Type B pancreatic cell (in vitro differentiated cells): ENCODE measurements around the gene SAPCD1. TPM values are rescaled to one million over a fixed set of nuclear protein-coding genes. Genes with fewer than 3 reads are reported as not detected.
A peak's percentile ranks its signal among the peaks of the same experiment; 100 is the strongest.

Experiments used
- DNase-seq: peaks from one replicate; pipeline ENCODE4 v3.0.0; 2021; ENCODE audit warnings: mixed read lengths; ENCODE audit not compliant: unreplicated experiment; ENCODE audit errors: extremely low spot score
- H3K27ac Mint-ChIP-seq: 2 replicates; pipeline ENCODE4 v1.8.0; 2021; ENCODE audit warnings: mild to moderate bottlenecking, mixed read lengths
- H3K27me3 Mint-ChIP-seq: 2 replicates; pipeline ENCODE4 v1.8.0; 2021; ENCODE audit warnings: mixed read lengths
- H3K36me3 Mint-ChIP-seq: 2 replicates; pipeline ENCODE4 v1.8.0; 2021; ENCODE audit warnings: mixed read lengths
- H3K4me1 Mint-ChIP-seq: one replicate; pipeline ENCODE4 v1.8.0; 2021; ENCODE audit warnings: mixed read lengths; ENCODE audit not compliant: unreplicated experiment
- H3K4me3 Mint-ChIP-seq: 2 replicates; pipeline ENCODE4 v1.8.0; 2021; ENCODE audit warnings: mild to moderate bottlenecking, mixed read lengths
- H3K9me3 Mint-ChIP-seq: 2 replicates; pipeline ENCODE4 v1.8.0; 2021; ENCODE audit warnings: mixed read lengths
- total RNA-seq: library from RNA; stranded (reverse); gene quantifications from 2 replicates; pipeline ENCODE4 v1.2.1, GENCODE V29; 2021; ENCODE audit warnings: low replicate concordance
- TF ChIP-seq, protein P1 (sequence below): fragments of 200-600 bp; sonication (generic); conservative IDR thresholded peaks from 2 replicates; pipeline ENCODE4 v1.5.0; 2021; ENCODE audit warnings: antibody characterized with exemption, mild to moderate bottlenecking

The SAPCD1 gene
- total RNA-seq, 1 donor from 2014 or later = 8.9 TPM

DNA sequence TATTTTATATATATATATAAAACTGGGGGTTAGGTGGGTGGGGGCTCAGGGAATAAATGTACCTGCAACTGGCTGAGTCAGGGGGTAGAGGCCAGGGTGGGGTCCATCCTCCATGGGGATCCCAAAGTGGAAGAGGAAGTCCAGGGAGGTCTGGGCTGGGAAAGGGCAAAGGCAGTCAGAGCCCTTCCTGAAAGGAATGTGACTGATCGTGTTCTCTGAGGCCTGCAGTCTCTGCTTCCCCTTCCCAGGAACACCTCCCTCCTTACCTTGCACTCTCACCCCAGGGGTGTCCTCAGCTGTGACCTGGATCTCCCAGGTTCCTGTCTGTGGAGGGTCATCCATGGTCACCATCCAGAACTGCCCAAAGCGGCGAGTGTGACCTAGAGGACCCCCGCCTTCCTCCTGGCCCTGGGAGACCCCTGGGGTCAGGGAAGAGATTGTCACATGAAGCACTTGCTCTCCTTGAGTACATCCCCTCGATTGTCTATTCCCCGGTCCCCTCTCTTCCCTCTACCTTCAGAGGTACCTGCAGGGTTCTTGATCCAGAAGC is 4.7 kb downstream of the SAPCD1 start:
- H3K27me3 Mint-ChIP-seq = no peaks in the 10 kb centered on the region
- no peak overlapping the region for H3K27ac Mint-ChIP-seq
- no peaks in the 10 kb centered on the region for H3K9me3 Mint-ChIP-seq
- no peak for DNase-seq
- H3K4me3 Mint-ChIP-seq = no peak overlapping the region
- peaks cover 10% of the 10 kb centered on the region for H3K36me3 Mint-ChIP-seq
- TF ChIP-seq, protein P1, sequence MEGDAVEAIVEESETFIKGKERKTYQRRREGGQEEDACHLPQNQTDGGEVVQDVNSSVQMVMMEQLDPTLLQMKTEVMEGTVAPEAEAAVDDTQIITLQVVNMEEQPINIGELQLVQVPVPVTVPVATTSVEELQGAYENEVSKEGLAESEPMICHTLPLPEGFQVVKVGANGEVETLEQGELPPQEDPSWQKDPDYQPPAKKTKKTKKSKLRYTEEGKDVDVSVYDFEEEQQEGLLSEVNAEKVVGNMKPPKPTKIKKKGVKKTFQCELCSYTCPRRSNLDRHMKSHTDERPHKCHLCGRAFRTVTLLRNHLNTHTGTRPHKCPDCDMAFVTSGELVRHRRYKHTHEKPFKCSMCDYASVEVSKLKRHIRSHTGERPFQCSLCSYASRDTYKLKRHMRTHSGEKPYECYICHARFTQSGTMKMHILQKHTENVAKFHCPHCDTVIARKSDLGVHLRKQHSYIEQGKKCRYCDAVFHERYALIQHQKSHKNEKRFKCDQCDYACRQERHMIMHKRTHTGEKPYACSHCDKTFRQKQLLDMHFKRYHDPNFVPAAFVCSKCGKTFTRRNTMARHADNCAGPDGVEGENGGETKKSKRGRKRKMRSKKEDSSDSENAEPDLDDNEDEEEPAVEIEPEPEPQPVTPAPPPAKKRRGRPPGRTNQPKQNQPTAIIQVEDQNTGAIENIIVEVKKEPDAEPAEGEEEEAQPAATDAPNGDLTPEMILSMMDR = no peak
- H3K4me1 Mint-ChIP-seq = peaks cover 16% of the 10 kb centered on the region

DNA sequence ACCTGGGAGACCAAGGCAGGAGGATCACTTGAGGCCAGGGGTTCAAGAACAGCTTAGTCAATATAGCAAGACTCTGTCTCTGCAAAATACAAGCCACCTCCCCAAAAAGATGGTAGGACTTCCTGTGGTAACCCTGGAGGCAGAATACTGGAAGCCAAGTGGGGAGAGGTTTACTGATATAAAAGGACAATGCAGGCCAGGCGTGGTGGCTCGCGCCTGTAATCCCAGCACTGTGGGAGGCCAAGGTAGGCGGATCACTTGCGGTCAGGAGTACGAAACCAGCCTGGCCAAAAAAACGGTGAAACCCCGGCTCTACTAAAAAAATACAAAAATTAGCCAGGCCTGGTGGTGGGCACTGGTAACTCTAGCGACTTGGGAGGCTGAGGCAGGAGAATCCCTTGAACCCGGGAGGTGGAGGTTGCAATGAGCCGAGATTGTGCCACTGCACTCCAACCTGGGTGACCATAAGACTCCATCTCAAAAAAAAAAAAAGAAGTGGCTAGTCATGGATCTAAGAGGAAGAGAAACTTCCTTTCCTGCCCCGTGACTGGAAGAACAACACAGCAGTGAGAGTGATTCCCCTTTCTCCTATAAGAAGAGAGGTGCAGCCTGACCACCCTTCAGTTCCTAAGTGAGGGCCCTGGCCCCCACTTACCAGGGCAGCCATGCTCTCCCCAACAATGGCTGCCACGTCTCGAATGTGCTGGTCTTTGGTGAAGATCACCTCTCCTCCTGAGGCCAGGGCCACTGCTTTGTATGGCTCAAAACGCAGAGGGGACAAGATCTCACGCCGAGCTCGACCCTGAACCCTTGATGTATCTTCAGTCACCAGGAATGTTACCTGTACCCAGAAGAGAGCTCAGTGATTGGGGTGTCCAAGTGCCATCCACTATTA is 6.2 kb downstream of the SAPCD1 start:
- TF ChIP-seq, protein P1 = no peak
- peaks cover 5% of the 10 kb centered on the region for H3K36me3 Mint-ChIP-seq
- H3K4me3 Mint-ChIP-seq = no peak overlapping the region
- H3K9me3 Mint-ChIP-seq = no peaks in the 10 kb centered on the region
- no peaks in the 10 kb centered on the region for H3K27me3 Mint-ChIP-seq
- no peak for DNase-seq
- no peak overlapping the region for H3K27ac Mint-ChIP-seq
- H3K4me1 Mint-ChIP-seq = peaks cover 10% of the 10 kb centered on the region

DNA sequence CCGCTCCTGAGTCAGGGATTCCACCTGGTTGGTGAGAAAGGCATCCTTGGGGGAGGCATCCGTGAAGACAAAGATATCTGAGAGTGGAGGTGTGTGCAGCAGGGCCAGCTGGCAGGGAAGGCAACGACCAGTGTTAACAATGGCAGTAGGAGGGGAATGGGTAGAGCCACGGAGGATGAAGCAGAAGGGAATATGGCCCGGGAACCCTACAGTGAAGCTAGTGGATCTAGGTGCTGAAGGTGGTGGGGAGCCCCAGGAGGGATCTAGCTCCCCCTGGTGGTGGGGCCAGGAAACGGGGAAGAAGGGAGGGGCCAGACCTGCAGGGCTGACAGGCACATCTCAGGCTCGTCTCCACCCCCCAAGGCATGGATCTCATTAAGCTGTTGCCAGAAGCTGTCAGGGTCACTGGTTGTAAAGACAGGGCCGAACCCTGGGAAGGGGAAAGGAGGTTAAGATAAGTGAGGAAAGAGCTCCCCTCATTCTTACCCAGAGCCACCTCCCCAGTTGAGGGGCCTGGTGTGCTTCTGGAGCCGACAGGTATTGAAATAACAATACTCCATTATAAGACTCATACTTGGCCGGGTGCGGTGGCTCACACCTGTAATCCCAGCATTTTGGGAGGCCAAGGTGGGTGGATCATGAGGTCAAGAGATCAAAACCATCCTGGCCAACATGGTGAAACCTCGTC is 7.4 kb downstream of the SAPCD1 start:
- Mint-ChIP-seq H3K36me3 (no peaks in the 10 kb centered on the region), H3K27me3 (no peaks in the 10 kb centered on the region), H3K9me3 (no peaks in the 10 kb centered on the region), H3K27ac (no peak overlapping the region), H3K4me3 (no peak overlapping the region), H3K4me1 (peaks cover 5% of the 10 kb centered on the region)
- no peak for DNase-seq
- TF ChIP-seq, protein P1 = peak; percentile 76

DNA sequence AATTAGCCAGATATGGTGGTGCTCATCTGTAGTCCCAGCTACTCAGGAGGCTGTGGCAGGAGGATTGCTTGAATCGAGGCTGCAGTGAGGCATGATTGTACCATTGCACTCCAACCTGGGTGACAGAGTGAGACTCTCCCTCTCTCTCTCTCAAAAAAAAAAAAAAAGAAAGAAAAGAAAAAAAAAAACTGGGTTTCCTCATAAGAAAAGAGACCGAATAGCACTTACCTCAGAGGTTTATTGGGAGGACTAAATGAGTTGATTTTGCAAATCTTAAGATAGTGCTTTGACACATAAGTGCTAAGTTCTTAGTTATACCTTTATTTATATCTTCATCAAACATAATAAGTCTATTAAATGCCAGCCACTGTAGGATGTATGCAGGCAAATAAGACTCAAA is 8.4 kb downstream of the SAPCD1 start:
- Mint-ChIP-seq H3K4me3 (no peak overlapping the region), H3K4me1 (peaks cover 10% of the 10 kb centered on the region), H3K27ac (no peak overlapping the region), H3K36me3 (no peaks in the 10 kb centered on the region), H3K9me3 (no peaks in the 10 kb centered on the region), H3K27me3 (no peaks in the 10 kb centered on the region)
- TF ChIP-seq, protein P1 = no peak
- DNase-seq = no peak

DNA sequence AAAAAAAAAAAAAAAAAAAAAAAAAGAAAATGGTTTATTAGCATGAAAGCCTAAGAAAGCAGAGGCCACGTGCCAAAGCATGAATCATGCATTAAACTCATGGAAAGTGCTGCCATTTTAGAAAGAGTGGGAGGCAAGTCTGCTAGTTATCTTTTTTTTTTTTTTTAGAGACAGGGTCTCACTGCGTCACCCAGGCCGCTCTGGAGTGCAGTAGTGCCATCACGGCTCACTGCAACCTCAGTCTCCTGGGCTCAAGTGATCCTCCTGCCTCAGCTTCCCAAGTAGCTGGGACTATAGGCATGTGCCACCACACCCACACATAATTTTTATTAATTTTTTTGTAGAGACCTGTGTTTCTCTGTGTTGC is 9.5 kb downstream of the SAPCD1 start:
- H3K27me3 Mint-ChIP-seq = no peaks in the 10 kb centered on the region

More for the DNA sequence above, 9.5 kb downstream of the SAPCD1 start:
- Mint-ChIP-seq H3K9me3 (no peaks in the 10 kb centered on the region), H3K4me3 (no peak overlapping the region), H3K27ac (no peak overlapping the region), H3K4me1 (peaks cover 16% of the 10 kb centered on the region), H3K36me3 (no peaks in the 10 kb centered on the region)
- TF ChIP-seq, protein P1 = no peak
- DNase-seq = no peak
